GM12891 (cell line): ENCODE measurements around the gene RADIL.

ENCODE experiments used
- DNase-seq: peaks from one replicate; pipeline ENCODE4 v3.0.0; 2011; ENCODE audit warnings: low spot score; ENCODE audit not compliant: insufficient read length
- FAIRE-seq: peaks from 2 replicates; lab custom pipeline; 2011; peaks lifted over from hg19 to GRCh38; lab: Jason Lieb, UNC
- PAX5 ChIP-seq: IDR thresholded peaks from 2 replicates; pipeline ENCODE4 v1.6.1; 2011; ENCODE audit warnings: low read length, moderate library complexity, mild to moderate bottlenecking; ENCODE audit not compliant: insufficient read depth, severe bottlenecking
- POLR2A ChIP-seq: IDR thresholded peaks from 2 replicates; pipeline ENCODE4 v1.6.1; 2011; ENCODE audit warnings: low read depth, low read length, control low read depth
- POLR2AphosphoS5 ChIP-seq: IDR thresholded peaks from 2 replicates; pipeline ENCODE4 v1.6.1; 2011; ENCODE audit warnings: low read depth, low read length, control low read depth
- POU2F2 ChIP-seq: IDR thresholded peaks from 2 replicates; pipeline ENCODE4 v1.6.1; 2011; ENCODE audit warnings: low read depth, mild to moderate bottlenecking, control low read depth, low read length, moderate library complexity
- SPI1 ChIP-seq: IDR thresholded peaks from 2 replicates; pipeline ENCODE4 v1.6.1; 2011; ENCODE audit warnings: low read depth, low read length, control low read depth
- TAF1 ChIP-seq: IDR thresholded peaks from 2 replicates; pipeline ENCODE4 v1.6.1; 2011; ENCODE audit warnings: low read depth, low read length, control low read depth

RADIL gene

DNA sequence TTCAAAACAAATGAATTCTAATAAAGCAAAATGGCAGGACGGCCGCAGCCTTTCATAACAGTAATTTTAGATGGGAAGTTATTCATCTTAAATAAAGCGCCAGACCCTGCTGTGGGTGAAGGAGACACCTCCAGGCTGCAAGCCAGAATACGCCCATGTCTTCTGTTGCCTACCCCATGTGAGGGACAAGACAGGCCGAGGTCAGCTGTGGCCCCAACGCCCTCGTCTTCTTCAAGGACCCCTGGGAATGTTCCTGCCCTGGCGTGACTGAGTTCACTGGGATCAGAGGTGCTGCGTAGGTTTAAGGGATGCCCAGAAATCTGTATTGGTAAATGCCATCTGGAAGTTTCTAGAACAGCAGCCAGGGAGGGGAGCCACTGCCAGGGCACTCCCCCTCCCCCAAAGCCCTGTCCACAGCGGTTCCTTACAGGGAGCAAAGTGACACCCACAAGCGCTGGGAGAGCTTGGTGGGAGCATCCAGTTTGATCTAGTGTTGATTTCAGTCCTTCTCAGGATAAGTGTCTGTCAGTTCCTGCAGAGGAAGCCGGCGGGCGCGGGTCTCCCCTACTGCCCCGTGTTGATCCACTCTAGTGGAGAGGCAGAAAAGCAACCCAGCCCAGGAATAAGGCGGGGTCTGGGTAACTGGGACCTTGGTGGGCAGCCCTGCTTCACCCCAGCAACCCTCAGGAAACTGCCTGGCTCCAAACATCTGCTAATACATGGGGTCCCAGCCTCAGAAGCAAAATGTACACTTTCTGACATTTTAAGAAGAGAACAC is 42.3 kb downstream of the RADIL start:
- no peak for FAIRE-seq
- TF ChIP-seq POLR2A (no peak), PAX5 (no peak), TAF1 (no peak), POLR2AphosphoS5 (no peak)
- DNase-seq, result no peak

GRCh38 chr7:4840079-4840501 is 43.4 kb downstream of the RADIL start:
- FAIRE-seq, result no peak
- TF ChIP-seq POU2F2, result no peak
- TF ChIP-seq TAF1, result no peak
- TF ChIP-seq POLR2A, result no peak
- no peak for TF ChIP-seq POLR2AphosphoS5
- no peak for TF ChIP-seq SPI1
- no peak for TF ChIP-seq PAX5
- DNase-seq, result no peak

- FAIRE-seq (no peak), DNase-seq (no peak)
- TF ChIP-seq PAX5 (no peak), POLR2AphosphoS5 (no peak), SPI1 (no peak), TAF1 (no peak), POLR2A (no peak), POU2F2 (no peak)
Measured at GRCh38 chr7:4838626-4839334, 44.7 kb downstream of the RADIL start.

GRCh38 chr7:4837803-4838625 is 45.5 kb downstream of the RADIL start:
- TF ChIP-seq POLR2A, result no peak
- no peak for TF ChIP-seq SPI1
- no peak for TF ChIP-seq POLR2AphosphoS5
- TF ChIP-seq TAF1, result no peak
- no peak for TF ChIP-seq PAX5
- TF ChIP-seq POU2F2, result no peak
- FAIRE-seq, result no peak
- no peak for DNase-seq

- no peak for FAIRE-seq
- DNase-seq, result no peak
- no peak for TF ChIP-seq SPI1
- no peak for TF ChIP-seq TAF1
- no peak for TF ChIP-seq POLR2A
- no peak for TF ChIP-seq POU2F2
- no peak for TF ChIP-seq POLR2AphosphoS5
- TF ChIP-seq PAX5, result no peak
Measured at GRCh38 chr7:4837041-4837802, 46.3 kb downstream of the RADIL start.

DNA sequence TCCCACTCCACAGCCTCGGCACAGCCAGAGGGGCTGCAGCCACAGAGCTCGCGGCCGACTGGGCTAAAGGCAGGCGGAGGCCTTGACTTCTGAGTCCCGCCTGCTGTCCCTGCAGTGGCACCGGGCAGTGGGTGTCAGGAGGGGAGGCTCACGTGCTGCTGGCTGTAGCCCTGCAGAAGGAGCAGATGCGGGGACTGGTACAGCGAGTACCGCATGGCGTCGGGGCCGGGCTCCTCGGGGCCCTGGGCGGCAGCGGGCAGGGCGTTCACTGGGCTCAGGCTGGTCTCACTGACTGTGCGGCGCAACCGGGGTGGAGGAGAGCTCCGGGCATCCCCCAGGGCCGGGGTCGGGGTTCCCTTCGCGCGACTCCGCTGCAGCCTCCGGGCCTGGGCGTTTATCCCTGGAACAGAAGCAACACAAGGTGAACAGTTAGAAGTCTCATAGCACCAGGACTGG is 47.3 kb downstream of the RADIL start:
- FAIRE-seq, result no peak
- TF ChIP-seq PAX5, result no peak
- TF ChIP-seq SPI1, result no peak
- no peak for TF ChIP-seq POLR2A
- no peak for TF ChIP-seq POLR2AphosphoS5
- TF ChIP-seq TAF1, result no peak
- no peak for TF ChIP-seq POU2F2
- no peak for DNase-seq

GRCh38 chr7:4835398-4836205 is 47.9 kb downstream of the RADIL start:
- DNase-seq (no peak), FAIRE-seq (no peak)
- TF ChIP-seq PAX5 (no peak), POU2F2 (no peak), POLR2A (no peak), TAF1 (no peak), POLR2AphosphoS5 (no peak), SPI1 (no peak)
